Lower leg skin (tissue), 3 donors: Measurements from ENCODE around the gene DNAH11.

Source experiments
- POLR2A ChIP-seq, 2 donors: fragments of 450-650 bp; IDR thresholded peaks; one replicate each; pipeline ENCODE4 v1.6.1; 2016 to 2017; ENCODE audit warnings: antibody characterized with exemption in 2 of 2, mild to moderate bottlenecking in 1 of 2, moderate library complexity in 1 of 2
- TF ChIP-seq, protein P1 (sequence below), 3 donors: fragments of 450-650 bp; IDR thresholded peaks; one replicate each; pipeline ENCODE4 v1.5.1; 2016; ENCODE audit warnings: antibody characterized with exemption in 3 of 3, mild to moderate bottlenecking in 3 of 3, moderate library complexity in 2 of 3

GRCh38 chr7:21656796-21657195 lies 114.0 kb downstream of the DNAH11 start:
- TF ChIP-seq, protein P1, sequence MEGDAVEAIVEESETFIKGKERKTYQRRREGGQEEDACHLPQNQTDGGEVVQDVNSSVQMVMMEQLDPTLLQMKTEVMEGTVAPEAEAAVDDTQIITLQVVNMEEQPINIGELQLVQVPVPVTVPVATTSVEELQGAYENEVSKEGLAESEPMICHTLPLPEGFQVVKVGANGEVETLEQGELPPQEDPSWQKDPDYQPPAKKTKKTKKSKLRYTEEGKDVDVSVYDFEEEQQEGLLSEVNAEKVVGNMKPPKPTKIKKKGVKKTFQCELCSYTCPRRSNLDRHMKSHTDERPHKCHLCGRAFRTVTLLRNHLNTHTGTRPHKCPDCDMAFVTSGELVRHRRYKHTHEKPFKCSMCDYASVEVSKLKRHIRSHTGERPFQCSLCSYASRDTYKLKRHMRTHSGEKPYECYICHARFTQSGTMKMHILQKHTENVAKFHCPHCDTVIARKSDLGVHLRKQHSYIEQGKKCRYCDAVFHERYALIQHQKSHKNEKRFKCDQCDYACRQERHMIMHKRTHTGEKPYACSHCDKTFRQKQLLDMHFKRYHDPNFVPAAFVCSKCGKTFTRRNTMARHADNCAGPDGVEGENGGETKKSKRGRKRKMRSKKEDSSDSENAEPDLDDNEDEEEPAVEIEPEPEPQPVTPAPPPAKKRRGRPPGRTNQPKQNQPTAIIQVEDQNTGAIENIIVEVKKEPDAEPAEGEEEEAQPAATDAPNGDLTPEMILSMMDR (IDR thresholded peaks at IDR 0.05), result no peak
- TF ChIP-seq POLR2A (IDR thresholded peaks at IDR 0.05), result no peak
